Testis (tissue), 3 donors: ENCODE measurements around the gene CNTFR. TPM values are rescaled to one million over a fixed set of nuclear protein-coding genes. Genes with fewer than 3 reads are reported as not detected.

Experiments
- DNase-seq: peaks from one replicate; pipeline ENCODE4 v3.0.0-alpha.2; 2019
- H3K27ac ChIP-seq, 2 donors: fragments of 200-600 bp; sonication (generic); one replicate each; pipeline ENCODE4 v1.5.1; 2019
- H3K27me3 ChIP-seq: fragments of 200-600 bp; sonication (generic); one replicate; pipeline ENCODE4 v1.5.1; 2019
- H3K36me3 ChIP-seq: fragments of 200-600 bp; sonication (generic); one replicate; pipeline ENCODE4 v1.5.1; 2017; ENCODE audit warnings: low read depth; ENCODE audit errors: missing control alignments
- H3K4me1 ChIP-seq: fragments of 200-600 bp; sonication (generic); one replicate; pipeline ENCODE4 v1.5.1; 2019
- H3K4me3 ChIP-seq, 2 donors: fragments of 200-600 bp; sonication (generic); one replicate each; pipeline ENCODE4 v1.5.1; 2017 to 2019
- H3K9me3 ChIP-seq: fragments of 200-600 bp; sonication (generic); one replicate; pipeline ENCODE4 v1.5.1; 2017
- CTCF ChIP-seq, 3 experiments: fragments of 450-650 bp in 2 of 3; fragments of 200-600 bp in 1 of 3; sonication (generic) in 1 of 3; IDR thresholded peaks; one replicate each; pipeline ENCODE4 v1.5.1; 2016 to 2019; ENCODE audit warnings: antibody characterized with exemption in 3 of 3, mild to moderate bottlenecking in 2 of 3, moderate library complexity in 1 of 3
- POLR2A ChIP-seq: fragments of 450-650 bp; IDR thresholded peaks from one replicate; pipeline ENCODE4 v1.6.1; 2017; ENCODE audit warnings: antibody characterized with exemption, mild to moderate bottlenecking, moderate library complexity
- WGBS, 2 donors: methylation state at CpG; one replicate each; pipeline ENCODE4 v1.1.5; 2018; 5-methylcytosine and 5-hydroxymethylcytosine counted together
- intact Hi-C: fragments of 100-400 bp; cut with DNase I; formaldehyde crosslinking; loops from one replicate; pipeline ENCODE4 v1.15.1; 2023; ENCODE audit warnings: low total_unique reads
- polyA plus RNA-seq: library from polyadenylated mRNA; stranded (reverse); fragments of 350-450 nt; fragmentation: Illumina TruSeq; extraction: RNeasy Lipid Tissue Mini Kit (QIAGEN cat#74804); gene quantifications from one replicate; pipeline ENCODE4 v1.2.3, GENCODE V29; 2014; ENCODE audit warnings: low read depth, low replicate concordance; ENCODE audit not compliant: insufficient read depth
- total RNA-seq, 2 donors: library from RNA; depleted of rRNA; stranded (reverse); fragments of >200 nt; gene quantifications; one replicate each; pipeline ENCODE4 v1.2.3, GENCODE V29; 2016

CNTFR gene
- total and polyA plus RNA-seq, 3 donors from 2014 or later: 11.8 to 16.0 (median 16.0) TPM

GRCh38 chr9:34570376-34570775 lies 19.1 kb downstream of the CNTFR start:
- WGBS, 2 donors: 52 to 56% methylated on average over 11 of the region's 11 CpGs
- Histone ChIP-seq H3K9me3 (no peaks in the 10 kb centered on the region), H3K27me3 (no peaks in the 10 kb centered on the region), H3K36me3 (no peaks in the 10 kb centered on the region), H3K4me3 (no peak overlapping the region), H3K4me1 (no peaks in the 10 kb centered on the region), H3K27ac (no peak overlapping the region)
- TF ChIP-seq CTCF (IDR thresholded peaks at IDR 0.05): no peak
- no peak for TF ChIP-seq POLR2A
- intact Hi-C loops: no loop called here
- no peak for DNase-seq

- Histone ChIP-seq H3K4me3 (no peak overlapping the region), H3K9me3 (no peaks in the 10 kb centered on the region), H3K27me3 (no peaks in the 10 kb centered on the region), H3K4me1 (no peaks in the 10 kb centered on the region), H3K36me3 (no peaks in the 10 kb centered on the region), H3K27ac (no peak overlapping the region)
- 84 to 87% methylated on average over 5 to 12 of the region's 12 CpGs for WGBS, 2 donors
- DNase-seq: no peak
- TF ChIP-seq POLR2A: no peak
- intact Hi-C loops: no loop called here
Measured at GRCh38 chr9:34568774-34569173, 20.8 kb downstream of the CNTFR start.

- no peak for DNase-seq
- intact Hi-C loops: no loop called here
- Histone ChIP-seq H3K27ac (no peak overlapping the region), H3K27me3 (no peaks in the 10 kb centered on the region), H3K4me3 (no peak overlapping the region), H3K4me1 (no peaks in the 10 kb centered on the region), H3K36me3 (no peaks in the 10 kb centered on the region), H3K9me3 (no peaks in the 10 kb centered on the region)
- TF ChIP-seq POLR2A: no peak
- TF ChIP-seq CTCF (IDR thresholded peaks at IDR 0.05): no peak
- 79 to 89% methylated on average over 7 of the region's 7 CpGs for WGBS, 2 donors
Measured at GRCh38 chr9:34568133-34568532, 21.4 kb downstream of the CNTFR start.

- TF ChIP-seq POLR2A (no peak), CTCF (IDR thresholded peaks at IDR 0.05) (no peak)
- WGBS, 2 donors: 83% methylated on average over 6 of the region's 6 CpGs
- no peak overlapping the region for H3K27ac ChIP-seq
- intact Hi-C loops: no loop called here
- H3K27me3 ChIP-seq: no peaks in the 10 kb centered on the region
- no peak for DNase-seq
- no peaks in the 10 kb centered on the region for H3K4me1 ChIP-seq
- no peaks in the 10 kb centered on the region for H3K36me3 ChIP-seq
- no peaks in the 10 kb centered on the region for H3K9me3 ChIP-seq
- no peak overlapping the region for H3K4me3 ChIP-seq
Measured at GRCh38 chr9:34566972-34567371, 22.6 kb downstream of the CNTFR start.

- TF ChIP-seq POLR2A: no peak
- no peak for TF ChIP-seq CTCF (IDR thresholded peaks at IDR 0.05)
- intact Hi-C loops: no loop called here
- Histone ChIP-seq H3K4me1 (no peaks in the 10 kb centered on the region), H3K9me3 (no peaks in the 10 kb centered on the region), H3K27me3 (no peaks in the 10 kb centered on the region), H3K4me3 (no peak overlapping the region), H3K27ac (no peak overlapping the region), H3K36me3 (no peaks in the 10 kb centered on the region)
- WGBS, 2 donors: 89 to 90% methylated on average over 7 to 8 of the region's 8 CpGs
- DNase-seq: no peak
Measured at GRCh38 chr9:34566322-34566721, 23.2 kb downstream of the CNTFR start.
